ENCODE measurements around the gene FILIP1L.

- TF ChIP-seq CTCF (conservative IDR thresholded peaks at IDR 0.05) (no peak), ZFX (IDR thresholded peaks at IDR 0.05) (no peak)
Measured at GRCh38 chr3:100106531-100107141, 7.7 kb downstream of the FILIP1L start.
